Daoy (cell line): ENCODE data around the gene SNX33. TPM values are rescaled to one million over a fixed set of nuclear protein-coding genes. Genes with fewer than 3 reads are reported as not detected.
"Not testable (repeated sequence)": the region's sequence is repeated elsewhere in the genome, so short reads cannot be mapped to it uniquely, and the experiment has no call there.

Source experiments
- DNase-seq: peaks from one replicate; pipeline ENCODE4 v3.0.0-alpha.2; 2015; ENCODE audit warnings: low read depth
- total RNA-seq: library from RNA; depleted of rRNA; stranded (reverse); fragments of >200 nt; shearing (Covaris generic); gene quantifications from 2 replicates; pipeline ENCODE4 v1.2.3, GENCODE V29; 2014

Gene SNX33
- total RNA-seq, 1 experiment from 2014 or later = 7.8 TPM

GRCh38 chr15:75661756-75662140, 14.0 kb downstream of the SNX33 start:
- no peak for DNase-seq

GRCh38 chr15:75662823-75663519, 15.3 kb downstream of the SNX33 start:
- DNase-seq = no peak

GRCh38 chr15:75663931-75664421, 16.3 kb downstream of the SNX33 start:
- DNase-seq = no peak

- peak; percentile 99 for DNase-seq
These were observed 19.2 kb downstream of the SNX33 start for GRCh38 chr15:75666823-75667501.

GRCh38 chr15:75669191-75669878, 21.6 kb downstream of the SNX33 start:
- peak; percentile 76 for DNase-seq

GRCh38 chr15:75669879-75670212, 22.1 kb downstream of the SNX33 start:
- DNase-seq = no peak

- no peak for DNase-seq
These were observed 24.3 kb downstream of the SNX33 start for GRCh38 chr15:75671730-75672602.

GRCh38 chr15:75672646-75673425, 25.1 kb downstream of the SNX33 start:
- peak; percentile 88 for DNase-seq

- peak; percentile 89 for DNase-seq
These were observed 25.9 kb downstream of the SNX33 start for GRCh38 chr15:75673426-75674235.

- no peak for DNase-seq
These were observed 26.7 kb downstream of the SNX33 start for GRCh38 chr15:75674366-75674765.

GRCh38 chr15:75675579-75676404, 28.1 kb downstream of the SNX33 start:
- DNase-seq = no peak

- no peak for DNase-seq
These were observed 29.2 kb downstream of the SNX33 start for GRCh38 chr15:75676688-75677464.

- no peak for DNase-seq
These were observed 30.0 kb downstream of the SNX33 start for GRCh38 chr15:75677465-75678323.

- not testable (repeated sequence) for DNase-seq
These were observed 30.6 kb downstream of the SNX33 start for GRCh38 chr15:75678324-75678690.

GRCh38 chr15:75680007-75680789, 32.5 kb downstream of the SNX33 start:
- DNase-seq = no peak
